Activated CD4-positive, alpha-beta T cell treated with anti-CD3 and anti-CD28 coated beads, Interleukin-2, amount 50 U/mL, for 1 hour (primary cell): ENCODE results near the gene S100A6.
"Not testable (repeated sequence)": the region's sequence is repeated elsewhere in the genome, so short reads cannot be mapped to it uniquely, and the experiment has no call there.

ENCODE experiments used
- DNase-seq: peaks from one replicate; pipeline ENCODE4 v3.0.0-alpha.2; 2020

S100A6 gene

GRCh38 chr1:153526132-153526543 lies 9.7 kb downstream of the S100A6 start:
- DNase-seq, result no peak

- DNase-seq, result no peak
These were observed 10.6 kb downstream of the S100A6 start for GRCh38 chr1:153525088-153525728.

- DNase-seq, result not testable (repeated sequence)
These were observed 13.3 kb downstream of the S100A6 start for GRCh38 chr1:153522353-153523048.

GRCh38 chr1:153521808-153522207 lies 14.0 kb downstream of the S100A6 start:
- not testable (repeated sequence) for DNase-seq

GRCh38 chr1:153520818-153521476 lies 14.8 kb downstream of the S100A6 start:
- DNase-seq, result no peak

- not testable (repeated sequence) for DNase-seq
These were observed 15.6 kb downstream of the S100A6 start for GRCh38 chr1:153520137-153520691.

GRCh38 chr1:153519242-153519641 lies 16.5 kb downstream of the S100A6 start:
- DNase-seq, result no peak

GRCh38 chr1:153515504-153516394 lies 20.0 kb downstream of the S100A6 start:
- no peak for DNase-seq

- DNase-seq, result no peak
These were observed 22.1 kb downstream of the S100A6 start for GRCh38 chr1:153513666-153514065.

- DNase-seq, result no peak
These were observed 22.8 kb downstream of the S100A6 start for GRCh38 chr1:153513023-153513422.

- DNase-seq, result peak; percentile 77
These were observed 24.8 kb downstream of the S100A6 start for GRCh38 chr1:153510984-153511410.

GRCh38 chr1:153509729-153510354 lies 25.9 kb downstream of the S100A6 start:
- DNase-seq, result peak; percentile 64

- DNase-seq, result no peak
These were observed 26.8 kb downstream of the S100A6 start for GRCh38 chr1:153509036-153509435.

GRCh38 chr1:153507926-153508583 lies 27.7 kb downstream of the S100A6 start:
- no peak for DNase-seq

- DNase-seq, result no peak
These were observed 28.9 kb downstream of the S100A6 start for GRCh38 chr1:153506831-153507413.

- no peak for DNase-seq
These were observed 29.4 kb downstream of the S100A6 start for GRCh38 chr1:153506386-153506785.

- no peak for DNase-seq
These were observed 30.2 kb downstream of the S100A6 start for GRCh38 chr1:153505576-153505975.

GRCh38 chr1:153503766-153504165 lies 32.0 kb downstream of the S100A6 start:
- no peak for DNase-seq

- DNase-seq, result no peak
These were observed 37.0 kb downstream of the S100A6 start for GRCh38 chr1:153498746-153499145.

- DNase-seq, result no peak
These were observed 40.3 kb downstream of the S100A6 start for GRCh38 chr1:153495536-153495935.

- peak; percentile 79 for DNase-seq
These were observed 40.7 kb downstream of the S100A6 start for GRCh38 chr1:153494976-153495535.
